ENCODE results near the gene PABPC4L. TPM values are rescaled to one million over a fixed set of nuclear protein-coding genes. Genes with fewer than 3 reads are reported as not detected.

The PABPC4L gene
- total RNA-seq, 2 donors from 2014 or later = 6.4 to 7.5 TPM

- no peaks in the 10 kb centered on the region for H3K4me1 ChIP-seq (ENCODE audit: control insufficient read depth, insufficient read depth, low read length)
- peaks cover 11% of the 10 kb centered on the region for H3K9me3 ChIP-seq (ENCODE audit: control insufficient read depth, low read length)
- Mint-ChIP-seq H3K4me3 (no peak overlapping the region), H3K27ac (no peak overlapping the region), H3K9me3 (no peaks in the 10 kb centered on the region), H3K4me1 (no peaks in the 10 kb centered on the region), H3K27me3 (ENCODE audit: insufficient read depth) (no peaks in the 10 kb centered on the region), H3K36me3 (ENCODE audit: low read depth) (no peaks in the 10 kb centered on the region)
- peak; percentile 53 for DNase-seq
- H3K36me3 ChIP-seq (ENCODE audit: control insufficient read depth, insufficient read depth, low read length) = no peaks in the 10 kb centered on the region
- H3K4me3 ChIP-seq (ENCODE audit: low read length) = no peak overlapping the region
- no peak for TF ChIP-seq CTCF (conservative IDR thresholded peaks at IDR 0.05)
- no peak overlapping the region for H3K9ac ChIP-seq (ENCODE audit: extremely low read depth, low read length, poor library complexity, severe bottlenecking)
- WGBS, 2 experiments (ENCODE audit: insufficient coverage in 1 of 2, insufficient read length in 1 of 2) = 94 to 100% methylated on average over 5 to 21 of the region's 22 CpGs
- no peak overlapping the region for H3K27ac ChIP-seq (ENCODE audit: low read depth, low read length)
- H3K27me3 ChIP-seq (ENCODE audit: control insufficient read depth, insufficient read depth, low read length, poor library complexity, severe bottlenecking) = no peaks in the 10 kb centered on the region
Observed at GRCh38 chr4:134243742-134244713, 42.4 kb upstream of the PABPC4L start.

- Mint-ChIP-seq H3K27me3 (ENCODE audit: insufficient read depth) (no peaks in the 10 kb centered on the region), H3K36me3 (ENCODE audit: low read depth) (no peaks in the 10 kb centered on the region), H3K9me3 (peaks cover 13% of the 10 kb centered on the region), H3K4me3 (no peak overlapping the region), H3K27ac (no peak overlapping the region), H3K4me1 (peaks cover 10% of the 10 kb centered on the region)
- Histone ChIP-seq H3K9ac (ENCODE audit: extremely low read depth, low read length, poor library complexity, severe bottlenecking) (no peak overlapping the region), H3K36me3 (ENCODE audit: control insufficient read depth, insufficient read depth, low read length) (no peaks in the 10 kb centered on the region), H3K27ac (ENCODE audit: low read depth, low read length) (no peak overlapping the region), H3K27me3 (ENCODE audit: control insufficient read depth, insufficient read depth, low read length, poor library complexity, severe bottlenecking) (no peaks in the 10 kb centered on the region), H3K4me1 (ENCODE audit: control insufficient read depth, insufficient read depth, low read length) (no peaks in the 10 kb centered on the region), H3K9me3 (ENCODE audit: control insufficient read depth, low read length) (peaks cover 19% of the 10 kb centered on the region), H3K4me3 (ENCODE audit: low read length) (no peak overlapping the region)
- DNase-seq = peak; percentile 51
- WGBS, 2 experiments (ENCODE audit: insufficient coverage in 1 of 2, insufficient read length in 1 of 2) = 95% methylated on average over 2 of the region's 3 CpGs; no CpG with 5 or more reads in 1 of the 2 experiments
- TF ChIP-seq CTCF (conservative IDR thresholded peaks at IDR 0.05) = peak; percentile 64
Observed at GRCh38 chr4:134219043-134219442, 17.5 kb upstream of the PABPC4L start.

GRCh38 chr4:134216411-134216810 is 14.8 kb upstream of the PABPC4L start:
- Histone ChIP-seq H3K27me3 (ENCODE audit: control insufficient read depth, insufficient read depth, low read length, poor library complexity, severe bottlenecking) (no peaks in the 10 kb centered on the region), H3K9me3 (ENCODE audit: control insufficient read depth, low read length) (peaks cover 20% of the 10 kb centered on the region), H3K4me1 (ENCODE audit: control insufficient read depth, insufficient read depth, low read length) (no peaks in the 10 kb centered on the region), H3K4me3 (ENCODE audit: low read length) (peak overlapping the region; percentile 25), H3K9ac (ENCODE audit: extremely low read depth, low read length, poor library complexity, severe bottlenecking) (no peak overlapping the region), H3K36me3 (ENCODE audit: control insufficient read depth, insufficient read depth, low read length) (no peaks in the 10 kb centered on the region), H3K27ac (ENCODE audit: low read depth, low read length) (no peak overlapping the region)
- 67 to 95% methylated on average over 1 of the region's 1 CpG for WGBS, 2 experiments (ENCODE audit: insufficient coverage in 1 of 2, insufficient read length in 1 of 2)
- no peak overlapping the region for H3K27ac Mint-ChIP-seq
- H3K27me3 Mint-ChIP-seq (ENCODE audit: insufficient read depth) = no peaks in the 10 kb centered on the region
- H3K4me3 Mint-ChIP-seq = no peak overlapping the region
- no peak for TF ChIP-seq CTCF (conservative IDR thresholded peaks at IDR 0.05)
- no peaks in the 10 kb centered on the region for H3K36me3 Mint-ChIP-seq (ENCODE audit: low read depth)
- H3K9me3 Mint-ChIP-seq = peaks cover 14% of the 10 kb centered on the region
- H3K4me1 Mint-ChIP-seq = peaks cover 10% of the 10 kb centered on the region
- no peak for DNase-seq
